ENCODE data around the gene MATN4. TPM values are rescaled to one million over a fixed set of nuclear protein-coding genes. Genes with fewer than 3 reads are reported as not detected.
A peak's percentile ranks its signal among the peaks of the same experiment; 100 is the strongest.

MATN4 gene
- polyA plus RNA-seq, 1 donor from 2014 or later = not detected

- Histone ChIP-seq H3K36me3 (ENCODE audit: insufficient read depth, low read length) (no peaks in the 10 kb centered on the region), H3K79me2 (replicated peaks; ENCODE audit: insufficient read depth, low read length) (no peaks in the 10 kb centered on the region), H3K27ac (ENCODE audit: low read length) (no peak within 1 kb of the TSS)
These were observed 40.1 kb upstream of the MATN4 start, which contains the start of gene SDC4 for GRCh38 chr20:45347936-45348778. Gene SDC4 (minus strand): TSS chr20:45348424. CDS start chr20:45348384, 40 bp downstream.

GRCh38 chr20:45347297-45347935, 39.3 kb upstream of the MATN4 start:
- Histone ChIP-seq H3K9me2 (ENCODE audit: insufficient read depth, low read length) (no peaks in the 10 kb centered on the region), H3K36me3 (ENCODE audit: insufficient read depth, low read length) (no peaks in the 10 kb centered on the region), H3K27me3 (ENCODE audit: insufficient read depth, low read depth, low read length) (peaks cover 15% of the 10 kb centered on the region), H2AFZ (ENCODE audit: low read depth, low read length) (no peak overlapping the region), H3K9me3 (ENCODE audit: low read length) (no peaks in the 10 kb centered on the region), H3K79me2 (replicated peaks; ENCODE audit: insufficient read depth, low read length) (no peaks in the 10 kb centered on the region), H3K9ac (ENCODE audit: low read length) (no peak overlapping the region), H3F3A (ENCODE audit: insufficient read depth, low read length, poor library complexity, severe bottlenecking) (no peaks in the 10 kb centered on the region), H3K27ac (ENCODE audit: low read length) (no peak overlapping the region), H3K4me2 (ENCODE audit: low read length) (no peak overlapping the region), H3K4me3 (ENCODE audit: low read length) (peak overlapping the region; percentile 55), H4K20me1 (ENCODE audit: insufficient read depth) (no peaks in the 10 kb centered on the region)
- TF ChIP-seq MXI1 (conservative IDR thresholded peaks at IDR 0.05; ENCODE audit: poor library complexity, severe bottlenecking) (no peak), CTCF (IDR thresholded peaks at IDR 0.05; ENCODE audit: poor library complexity, severe bottlenecking) (no peak), POLR2AphosphoS5 (IDR thresholded peaks at IDR 0.05) (no peak), SMC3 (conservative IDR thresholded peaks at IDR 0.05; ENCODE audit: poor library complexity) (no peak)
- TF ChIP-seq, protein P1, sequence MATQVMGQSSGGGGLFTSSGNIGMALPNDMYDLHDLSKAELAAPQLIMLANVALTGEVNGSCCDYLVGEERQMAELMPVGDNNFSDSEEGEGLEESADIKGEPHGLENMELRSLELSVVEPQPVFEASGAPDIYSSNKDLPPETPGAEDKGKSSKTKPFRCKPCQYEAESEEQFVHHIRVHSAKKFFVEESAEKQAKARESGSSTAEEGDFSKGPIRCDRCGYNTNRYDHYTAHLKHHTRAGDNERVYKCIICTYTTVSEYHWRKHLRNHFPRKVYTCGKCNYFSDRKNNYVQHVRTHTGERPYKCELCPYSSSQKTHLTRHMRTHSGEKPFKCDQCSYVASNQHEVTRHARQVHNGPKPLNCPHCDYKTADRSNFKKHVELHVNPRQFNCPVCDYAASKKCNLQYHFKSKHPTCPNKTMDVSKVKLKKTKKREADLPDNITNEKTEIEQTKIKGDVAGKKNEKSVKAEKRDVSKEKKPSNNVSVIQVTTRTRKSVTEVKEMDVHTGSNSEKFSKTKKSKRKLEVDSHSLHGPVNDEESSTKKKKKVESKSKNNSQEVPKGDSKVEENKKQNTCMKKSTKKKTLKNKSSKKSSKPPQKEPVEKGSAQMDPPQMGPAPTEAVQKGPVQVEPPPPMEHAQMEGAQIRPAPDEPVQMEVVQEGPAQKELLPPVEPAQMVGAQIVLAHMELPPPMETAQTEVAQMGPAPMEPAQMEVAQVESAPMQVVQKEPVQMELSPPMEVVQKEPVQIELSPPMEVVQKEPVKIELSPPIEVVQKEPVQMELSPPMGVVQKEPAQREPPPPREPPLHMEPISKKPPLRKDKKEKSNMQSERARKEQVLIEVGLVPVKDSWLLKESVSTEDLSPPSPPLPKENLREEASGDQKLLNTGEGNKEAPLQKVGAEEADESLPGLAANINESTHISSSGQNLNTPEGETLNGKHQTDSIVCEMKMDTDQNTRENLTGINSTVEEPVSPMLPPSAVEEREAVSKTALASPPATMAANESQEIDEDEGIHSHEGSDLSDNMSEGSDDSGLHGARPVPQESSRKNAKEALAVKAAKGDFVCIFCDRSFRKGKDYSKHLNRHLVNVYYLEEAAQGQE (IDR thresholded peaks at IDR 0.05; ENCODE audit: borderline replicate concordance) = no peak

More at GRCh38 chr20:45347936-45348778, 40.1 kb upstream of the MATN4 start, which contains the start of gene SDC4:
- Histone ChIP-seq H4K20me1 (ENCODE audit: insufficient read depth) (no peaks in the 10 kb centered on the region), H3K9me3 (ENCODE audit: low read length) (no peaks in the 10 kb centered on the region), H3K4me3 (ENCODE audit: low read length) (peak within 1 kb of the TSS; percentile 55), H2AFZ (ENCODE audit: low read depth, low read length) (no peak within 1 kb of the TSS), H3K4me2 (ENCODE audit: low read length) (no peak within 1 kb of the TSS), H3F3A (ENCODE audit: insufficient read depth, low read length, poor library complexity, severe bottlenecking) (no peaks in the 10 kb centered on the region), H3K9ac (ENCODE audit: low read length) (no peak within 1 kb of the TSS), H3K27me3 (ENCODE audit: insufficient read depth, low read depth, low read length) (peaks cover 15% of the 10 kb centered on the region), H3K9me2 (ENCODE audit: insufficient read depth, low read length) (no peaks in the 10 kb centered on the region)
- TF ChIP-seq EZH2 (IDR thresholded peaks at IDR 0.05; ENCODE audit: borderline replicate concordance, insufficient read depth, low read length, poor library complexity, severe bottlenecking) (no peak), CTCF (IDR thresholded peaks at IDR 0.05; ENCODE audit: poor library complexity, severe bottlenecking) (no peak), MXI1 (conservative IDR thresholded peaks at IDR 0.05; ENCODE audit: poor library complexity, severe bottlenecking) (no peak), SMC3 (conservative IDR thresholded peaks at IDR 0.05; ENCODE audit: poor library complexity) (no peak), RAD21 (conservative IDR thresholded peaks at IDR 0.05) (no peak), EP300 (conservative IDR thresholded peaks at IDR 0.05; ENCODE audit: poor library complexity, severe bottlenecking) (no peak), TAF1 (IDR thresholded peaks at IDR 0.05; ENCODE audit: low read depth) (no peak), POLR2AphosphoS5 (IDR thresholded peaks at IDR 0.05) (no peak)
- TF ChIP-seq, protein P1 (IDR thresholded peaks at IDR 0.05; ENCODE audit: borderline replicate concordance) = no peak
